ENCODE data around the gene ATP6V0D1. TPM values are rescaled to one million over a fixed set of nuclear protein-coding genes. Genes with fewer than 3 reads are reported as not detected.

ATP6V0D1 gene
- total RNA-seq, 1 donor from 2014 or later, result 74.5 TPM

GRCh38 chr16:67426950-67427349 lies 54.0 kb downstream of the ATP6V0D1 start:
- peaks cover 33% of the 10 kb centered on the region for H3K27me3 Mint-ChIP-seq

GRCh38 chr16:67426022-67426421 lies 54.9 kb downstream of the ATP6V0D1 start:
- DNase-seq, result no peak
- Mint-ChIP-seq H3K4me1 (peaks cover 5% of the 10 kb centered on the region), H3K36me3 (ENCODE audit: low read depth) (no peaks in the 10 kb centered on the region), H3K4me3 (no peak overlapping the region), H3K27ac (no peak overlapping the region), H3K27me3 (peaks cover 31% of the 10 kb centered on the region), H3K9me3 (no peaks in the 10 kb centered on the region)
- intact Hi-C loops (cut with micrococcal nuclease), result loop anchor here (5.0 kb wide), 1 partner anchor 241 kb away; the partner anchor contains the start of genes C16orf86 and ENKD1
- no peak for ATAC-seq (ENCODE audit: low read depth)
- ChIA-PET POLR2A (no interaction called here), CTCF (interaction anchor here (1.0 kb wide), 2 partner anchors 22 to 835 kb away, joined by 3 read pairs; no protein-coding TSS in a partner anchor)
- TF ChIP-seq CTCF (IDR thresholded peaks at IDR 0.05), result no peak

More at GRCh38 chr16:67426950-67427349, 54.0 kb downstream of the ATP6V0D1 start:
- ChIA-PET POLR2A (interaction anchor here (0.6 kb wide), 1 partner anchor 41 kb away, joined by 3 read pairs; no protein-coding TSS in a partner anchor), CTCF (interaction anchor here (0.8 to 3.0 kb wide), 7 partner anchors 11 to 472 kb away, joined by 3 to 63 read pairs (median 4); no protein-coding TSS in a partner anchor)
- Mint-ChIP-seq H3K27ac (no peak overlapping the region), H3K4me3 (no peak overlapping the region), H3K4me1 (peaks cover 11% of the 10 kb centered on the region), H3K36me3 (ENCODE audit: low read depth) (no peaks in the 10 kb centered on the region), H3K9me3 (no peaks in the 10 kb centered on the region)
- DNase-seq (no peak), ATAC-seq (ENCODE audit: low read depth) (no peak)
- intact Hi-C loops (cut with micrococcal nuclease), result loop anchor here (5.0 kb wide), 1 partner anchor 240 kb away; the partner anchor contains the start of genes C16orf86 and ENKD1
- TF ChIP-seq CTCF (IDR thresholded peaks at IDR 0.05), result no peak

- ChIA-PET CTCF (interaction anchor here (1.0 to 1.3 kb wide), 3 partner anchors 22 to 836 kb away, joined by 3 to 5 read pairs (median 3); no protein-coding TSS in a partner anchor), POLR2A (no interaction called here)
- Mint-ChIP-seq H3K27me3 (peaks cover 31% of the 10 kb centered on the region), H3K9me3 (no peaks in the 10 kb centered on the region), H3K4me1 (peaks cover 5% of the 10 kb centered on the region), H3K4me3 (no peak overlapping the region), H3K36me3 (ENCODE audit: low read depth) (no peaks in the 10 kb centered on the region), H3K27ac (no peak overlapping the region)
- TF ChIP-seq CTCF (IDR thresholded peaks at IDR 0.05), result no peak
- no peak for ATAC-seq (ENCODE audit: low read depth)
- DNase-seq, result no peak
- intact Hi-C loops (cut with micrococcal nuclease), result loop anchor here (5.0 kb wide), 1 partner anchor 242 kb away; the partner anchor contains the start of genes C16orf86 and ENKD1
Measured at GRCh38 chr16:67425580-67425979, 55.4 kb downstream of the ATP6V0D1 start.

- intact Hi-C loops (cut with micrococcal nuclease), result loop anchor here (5.0 kb wide), 1 partner anchor 242 kb away; the partner anchor contains the start of genes C16orf86 and ENKD1
- Mint-ChIP-seq H3K4me1 (peaks cover 2% of the 10 kb centered on the region), H3K4me3 (no peak overlapping the region), H3K27ac (no peak overlapping the region), H3K9me3 (no peaks in the 10 kb centered on the region), H3K27me3 (peaks cover 28% of the 10 kb centered on the region), H3K36me3 (ENCODE audit: low read depth) (no peaks in the 10 kb centered on the region)
- ATAC-seq (ENCODE audit: low read depth), result no peak
- CTCF ChIA-PET, result interaction anchor here (1.0 to 1.3 kb wide), 4 partner anchors 22 to 836 kb away, joined by 3 to 5 read pairs (median 3); no protein-coding TSS in a partner anchor
- POLR2A ChIA-PET, result no interaction called here
- TF ChIP-seq CTCF (IDR thresholded peaks at IDR 0.05), result no peak
- DNase-seq, result no peak
Measured at GRCh38 chr16:67425061-67425460, 55.9 kb downstream of the ATP6V0D1 start.

GRCh38 chr16:67424261-67424615 lies 56.7 kb downstream of the ATP6V0D1 start:
- CTCF ChIA-PET, result interaction anchor here (1.2 to 1.3 kb wide), 2 partner anchors 23 to 41 kb away, joined by 3 to 5 read pairs; no protein-coding TSS in a partner anchor
- intact Hi-C loops (cut with micrococcal nuclease), result no loop called here
- Mint-ChIP-seq H3K4me1 (peaks cover 2% of the 10 kb centered on the region), H3K4me3 (no peak overlapping the region), H3K27ac (no peak overlapping the region), H3K27me3 (peaks cover 28% of the 10 kb centered on the region), H3K9me3 (no peaks in the 10 kb centered on the region), H3K36me3 (ENCODE audit: low read depth) (no peaks in the 10 kb centered on the region)
- DNase-seq (no peak), ATAC-seq (ENCODE audit: low read depth) (no peak)
- POLR2A ChIA-PET, result no interaction called here
- no peak for TF ChIP-seq CTCF (IDR thresholded peaks at IDR 0.05)
